ENCODE measurements around the gene SARS2.

GRCh38 chr19:38868551-38868950, 62.0 kb downstream of the SARS2 start:
- TF ChIP-seq, protein P1, sequence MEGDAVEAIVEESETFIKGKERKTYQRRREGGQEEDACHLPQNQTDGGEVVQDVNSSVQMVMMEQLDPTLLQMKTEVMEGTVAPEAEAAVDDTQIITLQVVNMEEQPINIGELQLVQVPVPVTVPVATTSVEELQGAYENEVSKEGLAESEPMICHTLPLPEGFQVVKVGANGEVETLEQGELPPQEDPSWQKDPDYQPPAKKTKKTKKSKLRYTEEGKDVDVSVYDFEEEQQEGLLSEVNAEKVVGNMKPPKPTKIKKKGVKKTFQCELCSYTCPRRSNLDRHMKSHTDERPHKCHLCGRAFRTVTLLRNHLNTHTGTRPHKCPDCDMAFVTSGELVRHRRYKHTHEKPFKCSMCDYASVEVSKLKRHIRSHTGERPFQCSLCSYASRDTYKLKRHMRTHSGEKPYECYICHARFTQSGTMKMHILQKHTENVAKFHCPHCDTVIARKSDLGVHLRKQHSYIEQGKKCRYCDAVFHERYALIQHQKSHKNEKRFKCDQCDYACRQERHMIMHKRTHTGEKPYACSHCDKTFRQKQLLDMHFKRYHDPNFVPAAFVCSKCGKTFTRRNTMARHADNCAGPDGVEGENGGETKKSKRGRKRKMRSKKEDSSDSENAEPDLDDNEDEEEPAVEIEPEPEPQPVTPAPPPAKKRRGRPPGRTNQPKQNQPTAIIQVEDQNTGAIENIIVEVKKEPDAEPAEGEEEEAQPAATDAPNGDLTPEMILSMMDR (IDR thresholded peaks at IDR 0.05): no peak
- no peak for TF ChIP-seq POLR2A (IDR thresholded peaks at IDR 0.05)
